Epithelial cell of prostate (primary cell): ENCODE data around the gene ZRANB3.
"Not testable (repeated sequence)": the region's sequence is repeated elsewhere in the genome, so short reads cannot be mapped to it uniquely, and the experiment has no call there.

Experiments
- DNase-seq: peaks from one replicate; pipeline ENCODE4 v3.0.0-alpha.2; 2011; ENCODE audit warnings: low read depth, low spot score
- H3K27ac ChIP-seq: fragments of 450-650 bp; 2 replicates; pipeline ENCODE4 v1.5.1; 2017; ENCODE audit warnings: mild to moderate bottlenecking

The ZRANB3 gene

GRCh38 chr2:135530313-135531230 is at the start of gene ZRANB3:
TSS of gene ZRANB3 (minus strand) at chr2:135531218.
- peak within 1 kb of the TSS; percentile 82 for H3K27ac ChIP-seq
- DNase-seq, result peak; percentile 95

GRCh38 chr2:135573620-135574019 is 42.6 kb upstream of the ZRANB3 start:
- H3K27ac ChIP-seq, result no peak overlapping the region

GRCh38 chr2:135570884-135571283 is 39.9 kb upstream of the ZRANB3 start:
- no peak for DNase-seq
- no peak overlapping the region for H3K27ac ChIP-seq

More at GRCh38 chr2:135573620-135574019, 42.6 kb upstream of the ZRANB3 start:
- DNase-seq, result no peak

- peak; percentile 6 for DNase-seq
- H3K27ac ChIP-seq, result peak overlapping the region; percentile 22
These were observed 32.8 kb upstream of the ZRANB3 start for GRCh38 chr2:135563793-135564192.

- H3K27ac ChIP-seq, result no peak overlapping the region
- no peak for DNase-seq
These were observed 30.9 kb upstream of the ZRANB3 start for GRCh38 chr2:135561925-135562324.

- no peak for DNase-seq
- H3K27ac ChIP-seq, result no peak overlapping the region
These were observed 26.5 kb upstream of the ZRANB3 start for GRCh38 chr2:135557530-135557929.

- no peak for DNase-seq
- no peak overlapping the region for H3K27ac ChIP-seq
These were observed 24.3 kb upstream of the ZRANB3 start for GRCh38 chr2:135555311-135555710.

GRCh38 chr2:135552887-135553286 is 21.9 kb upstream of the ZRANB3 start:
- H3K27ac ChIP-seq, result no peak overlapping the region
- DNase-seq, result no peak

GRCh38 chr2:135551356-135551755 is 20.3 kb upstream of the ZRANB3 start:
- H3K27ac ChIP-seq, result no peak overlapping the region
- no peak for DNase-seq

GRCh38 chr2:135547311-135547710 is 16.3 kb upstream of the ZRANB3 start:
- no peak for DNase-seq

GRCh38 chr2:135546436-135546835 is 15.4 kb upstream of the ZRANB3 start:
- no peak overlapping the region for H3K27ac ChIP-seq

More at GRCh38 chr2:135547311-135547710, 16.3 kb upstream of the ZRANB3 start:
- H3K27ac ChIP-seq, result no peak overlapping the region

GRCh38 chr2:135533545-135533944 is 2.5 kb upstream of the ZRANB3 start:
- DNase-seq, H3K27ac ChIP-seq: not testable (repeated sequence)

More at GRCh38 chr2:135546436-135546835, 15.4 kb upstream of the ZRANB3 start:
- no peak for DNase-seq

GRCh38 chr2:135532581-135532980 is 1.6 kb upstream of the ZRANB3 start:
- DNase-seq, result no peak
- H3K27ac ChIP-seq, result peak overlapping the region; percentile 82

- peak within 1 kb of the TSS; percentile 82 for H3K27ac ChIP-seq
- DNase-seq, result peak; percentile 99
These were observed 496 bp upstream of the ZRANB3 start, which contains the start of gene R3HDM1 for GRCh38 chr2:135531231-135532197. TSS of gene R3HDM1 (plus strand) at chr2:135531484. CDS start at chr2:135604846, 73,362 bp downstream.

- peak overlapping the region; percentile 10 for H3K27ac ChIP-seq
- no peak for DNase-seq
These were observed 3.0 kb downstream of the ZRANB3 start for GRCh38 chr2:135528006-135528405.

GRCh38 chr2:135525786-135526185 is 5.2 kb downstream of the ZRANB3 start:
- no peak for DNase-seq
- H3K27ac ChIP-seq, result no peak overlapping the region

- H3K27ac ChIP-seq, result no peak overlapping the region
These were observed 18.9 kb downstream of the ZRANB3 start for GRCh38 chr2:135512099-135512498.

GRCh38 chr2:135510577-135510976 is 20.4 kb downstream of the ZRANB3 start:
- H3K27ac ChIP-seq, result no peak overlapping the region
- DNase-seq, result no peak

More at GRCh38 chr2:135512099-135512498, 18.9 kb downstream of the ZRANB3 start:
- no peak for DNase-seq

GRCh38 chr2:135504811-135505210 is 26.2 kb downstream of the ZRANB3 start:
- no peak for DNase-seq
- no peak overlapping the region for H3K27ac ChIP-seq

GRCh38 chr2:135498588-135498987 is 32.4 kb downstream of the ZRANB3 start:
- not testable (repeated sequence) for H3K27ac ChIP-seq, DNase-seq
